ENCODE results near the gene IGF1R.

DNA sequence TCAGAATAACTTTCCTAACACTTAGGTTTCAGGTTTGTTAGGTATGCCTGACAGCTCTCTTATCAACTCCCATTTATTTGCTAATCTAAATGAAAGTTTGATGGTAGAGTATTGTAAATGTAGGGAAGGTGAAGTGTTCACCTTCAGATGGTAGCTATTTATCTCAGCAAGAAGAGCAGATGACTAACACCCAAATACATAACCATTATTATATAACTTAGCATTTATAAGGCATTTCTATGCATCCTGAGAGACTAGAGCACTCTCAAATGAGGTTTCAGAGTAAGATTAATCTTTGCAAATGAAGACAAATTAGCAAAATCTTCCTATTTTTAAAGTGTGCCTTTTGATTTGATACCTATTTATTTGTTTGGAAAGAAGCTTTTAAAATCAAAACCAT lies 143.8 kb downstream of the IGF1R start:
- TF ChIP-seq, protein P1, sequence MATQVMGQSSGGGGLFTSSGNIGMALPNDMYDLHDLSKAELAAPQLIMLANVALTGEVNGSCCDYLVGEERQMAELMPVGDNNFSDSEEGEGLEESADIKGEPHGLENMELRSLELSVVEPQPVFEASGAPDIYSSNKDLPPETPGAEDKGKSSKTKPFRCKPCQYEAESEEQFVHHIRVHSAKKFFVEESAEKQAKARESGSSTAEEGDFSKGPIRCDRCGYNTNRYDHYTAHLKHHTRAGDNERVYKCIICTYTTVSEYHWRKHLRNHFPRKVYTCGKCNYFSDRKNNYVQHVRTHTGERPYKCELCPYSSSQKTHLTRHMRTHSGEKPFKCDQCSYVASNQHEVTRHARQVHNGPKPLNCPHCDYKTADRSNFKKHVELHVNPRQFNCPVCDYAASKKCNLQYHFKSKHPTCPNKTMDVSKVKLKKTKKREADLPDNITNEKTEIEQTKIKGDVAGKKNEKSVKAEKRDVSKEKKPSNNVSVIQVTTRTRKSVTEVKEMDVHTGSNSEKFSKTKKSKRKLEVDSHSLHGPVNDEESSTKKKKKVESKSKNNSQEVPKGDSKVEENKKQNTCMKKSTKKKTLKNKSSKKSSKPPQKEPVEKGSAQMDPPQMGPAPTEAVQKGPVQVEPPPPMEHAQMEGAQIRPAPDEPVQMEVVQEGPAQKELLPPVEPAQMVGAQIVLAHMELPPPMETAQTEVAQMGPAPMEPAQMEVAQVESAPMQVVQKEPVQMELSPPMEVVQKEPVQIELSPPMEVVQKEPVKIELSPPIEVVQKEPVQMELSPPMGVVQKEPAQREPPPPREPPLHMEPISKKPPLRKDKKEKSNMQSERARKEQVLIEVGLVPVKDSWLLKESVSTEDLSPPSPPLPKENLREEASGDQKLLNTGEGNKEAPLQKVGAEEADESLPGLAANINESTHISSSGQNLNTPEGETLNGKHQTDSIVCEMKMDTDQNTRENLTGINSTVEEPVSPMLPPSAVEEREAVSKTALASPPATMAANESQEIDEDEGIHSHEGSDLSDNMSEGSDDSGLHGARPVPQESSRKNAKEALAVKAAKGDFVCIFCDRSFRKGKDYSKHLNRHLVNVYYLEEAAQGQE (IDR thresholded peaks at IDR 0.05; ENCODE audit: insufficient replicate concordance, low read depth), result no peak
- TF ChIP-seq, protein P2, sequence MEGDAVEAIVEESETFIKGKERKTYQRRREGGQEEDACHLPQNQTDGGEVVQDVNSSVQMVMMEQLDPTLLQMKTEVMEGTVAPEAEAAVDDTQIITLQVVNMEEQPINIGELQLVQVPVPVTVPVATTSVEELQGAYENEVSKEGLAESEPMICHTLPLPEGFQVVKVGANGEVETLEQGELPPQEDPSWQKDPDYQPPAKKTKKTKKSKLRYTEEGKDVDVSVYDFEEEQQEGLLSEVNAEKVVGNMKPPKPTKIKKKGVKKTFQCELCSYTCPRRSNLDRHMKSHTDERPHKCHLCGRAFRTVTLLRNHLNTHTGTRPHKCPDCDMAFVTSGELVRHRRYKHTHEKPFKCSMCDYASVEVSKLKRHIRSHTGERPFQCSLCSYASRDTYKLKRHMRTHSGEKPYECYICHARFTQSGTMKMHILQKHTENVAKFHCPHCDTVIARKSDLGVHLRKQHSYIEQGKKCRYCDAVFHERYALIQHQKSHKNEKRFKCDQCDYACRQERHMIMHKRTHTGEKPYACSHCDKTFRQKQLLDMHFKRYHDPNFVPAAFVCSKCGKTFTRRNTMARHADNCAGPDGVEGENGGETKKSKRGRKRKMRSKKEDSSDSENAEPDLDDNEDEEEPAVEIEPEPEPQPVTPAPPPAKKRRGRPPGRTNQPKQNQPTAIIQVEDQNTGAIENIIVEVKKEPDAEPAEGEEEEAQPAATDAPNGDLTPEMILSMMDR (IDR thresholded peaks at IDR 0.05; ENCODE audit: insufficient read depth, low read length), result no peak
- TF ChIP-seq POLR2AphosphoS5 (IDR thresholded peaks at IDR 0.05; ENCODE audit: low read depth) (no peak), SPI1 (IDR thresholded peaks at IDR 0.05; ENCODE audit: borderline replicate concordance, low read depth) (no peak)
